Progenitor cell of endocrine pancreas (in vitro differentiated cells): ENCODE results near the gene ABLIM2. TPM values are rescaled to one million over a fixed set of nuclear protein-coding genes. Genes with fewer than 3 reads are reported as not detected.

Source experiments
- DNase-seq: peaks from one replicate; pipeline ENCODE4 v3.0.0; 2021; ENCODE audit warnings: low spot score; ENCODE audit not compliant: unreplicated experiment
- H3K27ac Mint-ChIP-seq: 2 replicates; pipeline ENCODE4 v1.8.0; 2021; ENCODE audit warnings: mild to moderate bottlenecking, moderate library complexity, mixed read lengths
- H3K27me3 Mint-ChIP-seq: 2 replicates; pipeline ENCODE4 v1.8.0; 2021; ENCODE audit warnings: mixed read lengths
- H3K36me3 Mint-ChIP-seq: 2 replicates; pipeline ENCODE4 v1.8.0; 2022; ENCODE audit warnings: mixed read lengths; ENCODE audit not compliant: insufficient read depth
- H3K4me1 Mint-ChIP-seq: 2 replicates; pipeline ENCODE4 v1.8.0; 2021; ENCODE audit warnings: low read depth, mixed read lengths
- H3K4me3 Mint-ChIP-seq: 2 replicates; pipeline ENCODE4 v1.8.0; 2021; ENCODE audit warnings: low read depth, mild to moderate bottlenecking, moderate library complexity, mixed read lengths
- H3K9me3 Mint-ChIP-seq: 2 replicates; pipeline ENCODE4 v1.8.0; 2021; ENCODE audit warnings: low read depth, mixed read lengths
- CTCF ChIP-seq: fragments of 200-600 bp; sonication (generic); IDR thresholded peaks from one replicate; pipeline ENCODE4 v1.5.0; 2021; ENCODE audit warnings: antibody characterized with exemption, mild to moderate bottlenecking; ENCODE audit not compliant: unreplicated experiment
- total RNA-seq: library from RNA; stranded (reverse); gene quantifications from 2 replicates; pipeline ENCODE4 v1.2.1, GENCODE V29; 2021

ABLIM2 gene
- total RNA-seq, 1 donor from 2014 or later = 5.7 TPM

DNA sequence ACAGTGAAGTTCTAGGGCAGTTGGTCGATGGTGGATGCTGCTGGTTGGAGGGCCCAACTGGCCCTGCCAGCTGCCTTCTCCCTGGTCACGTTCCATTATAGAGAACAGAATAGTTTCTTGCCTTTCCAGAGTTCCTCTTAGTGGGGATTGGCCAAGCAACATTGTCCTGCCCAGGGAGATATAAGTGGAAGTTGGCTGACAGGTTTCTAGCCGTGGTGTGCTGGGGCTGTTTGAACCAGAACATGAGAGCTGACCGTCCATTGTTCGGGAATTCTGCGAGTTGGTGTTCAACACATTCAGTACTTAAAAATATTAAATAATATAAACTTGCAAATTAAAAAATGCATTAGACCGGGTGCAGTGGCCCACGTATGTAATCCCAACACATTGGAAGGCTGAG lies 215.4 kb downstream of the ABLIM2 start:
- TF ChIP-seq CTCF = no peak
- H3K4me1 Mint-ChIP-seq = peaks cover 26% of the 10 kb centered on the region
- H3K9me3 Mint-ChIP-seq = no peaks in the 10 kb centered on the region
- no peak for DNase-seq
- H3K36me3 Mint-ChIP-seq = no peaks in the 10 kb centered on the region
- H3K27ac Mint-ChIP-seq = peak overlapping the region; percentile 64
- no peaks in the 10 kb centered on the region for H3K27me3 Mint-ChIP-seq
- H3K4me3 Mint-ChIP-seq = no peak overlapping the region

DNA sequence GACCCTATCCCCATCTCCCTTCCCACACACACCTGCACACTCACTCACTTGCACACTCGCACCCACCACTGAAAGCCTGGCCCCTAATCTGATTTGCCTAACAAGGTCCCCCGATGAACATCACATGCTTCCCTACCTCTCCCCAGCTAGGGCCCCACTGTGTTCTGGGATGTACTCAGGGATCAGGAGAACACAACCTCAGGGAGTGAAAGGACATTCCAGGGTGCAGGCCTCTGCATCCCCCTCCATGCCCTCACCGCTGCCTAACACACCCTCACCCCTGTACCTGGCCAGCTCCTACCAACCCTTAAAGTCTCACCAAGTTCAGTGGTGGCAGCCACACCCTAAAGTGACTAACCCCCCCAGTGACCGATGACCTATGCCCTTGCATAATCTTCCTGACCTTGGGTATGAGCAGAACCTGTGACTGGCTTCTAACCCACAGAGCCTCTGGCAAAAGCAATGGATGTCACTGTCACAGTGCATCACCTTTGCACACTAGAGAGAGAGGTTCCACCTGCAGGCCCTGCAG lies 216.6 kb downstream of the ABLIM2 start:
- Mint-ChIP-seq H3K4me1 (peaks cover 34% of the 10 kb centered on the region), H3K9me3 (no peaks in the 10 kb centered on the region), H3K36me3 (no peaks in the 10 kb centered on the region), H3K27ac (no peak overlapping the region), H3K27me3 (no peaks in the 10 kb centered on the region), H3K4me3 (no peak overlapping the region)
- no peak for TF ChIP-seq CTCF
- no peak for DNase-seq

DNA sequence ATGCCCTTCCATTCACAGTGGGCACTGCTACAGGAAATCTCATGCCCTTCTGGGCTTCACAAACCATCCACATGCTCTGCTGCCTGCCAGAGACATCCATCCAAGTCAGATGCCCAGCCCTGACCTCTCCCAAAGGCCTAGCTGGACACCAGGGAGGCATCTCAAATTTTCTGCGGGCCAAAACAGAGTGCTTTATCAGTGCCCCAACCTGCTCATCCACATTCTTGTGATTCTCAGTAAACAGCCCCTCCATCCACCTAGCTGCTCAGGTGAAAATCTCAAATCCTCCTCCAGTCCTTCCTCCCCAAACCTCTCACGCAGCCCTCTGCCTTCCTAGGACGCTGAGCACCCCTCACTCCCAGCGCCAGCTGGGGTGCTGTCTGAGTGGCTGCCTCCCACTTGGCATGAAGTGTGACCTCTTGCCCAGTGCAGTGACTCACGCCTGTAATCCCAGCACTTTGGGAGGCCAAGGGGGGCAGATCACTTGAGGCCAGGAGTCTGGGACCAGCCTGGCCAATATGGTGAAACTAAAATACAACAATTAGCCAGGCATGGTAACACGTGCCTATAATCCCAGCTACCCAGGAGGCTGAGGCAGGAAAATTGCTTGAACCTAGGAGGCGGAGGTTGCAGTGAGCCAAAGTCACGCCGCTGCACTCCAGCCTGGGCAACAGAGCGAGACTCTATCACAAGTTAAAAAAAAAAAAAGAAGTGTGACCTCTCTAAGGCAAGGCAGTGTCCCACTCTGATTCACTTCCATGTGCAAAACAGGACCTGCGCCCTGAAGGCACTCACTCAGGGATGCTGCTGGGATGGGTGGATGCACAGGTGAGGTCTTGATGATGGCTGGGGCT lies 217.3 kb downstream of the ABLIM2 start:
- Mint-ChIP-seq H3K36me3 (no peaks in the 10 kb centered on the region), H3K4me3 (peak overlapping the region; percentile 65), H3K27me3 (no peaks in the 10 kb centered on the region), H3K4me1 (peaks cover 37% of the 10 kb centered on the region), H3K9me3 (no peaks in the 10 kb centered on the region), H3K27ac (peak overlapping the region; percentile 80)
- no peak for TF ChIP-seq CTCF
- DNase-seq = no peak

- Mint-ChIP-seq H3K27ac (peak within 1 kb of the TSS; percentile 90), H3K27me3 (no peaks in the 10 kb centered on the region), H3K4me1 (peaks cover 31% of the 10 kb centered on the region), H3K4me3 (peak within 1 kb of the TSS; percentile 74), H3K36me3 (no peaks in the 10 kb centered on the region), H3K9me3 (no peaks in the 10 kb centered on the region)
- no peak for TF ChIP-seq CTCF
- DNase-seq = peak; percentile 90
Observed at GRCh38 chr4:7939377-7940108, 219.1 kb downstream of the ABLIM2 start, which contains the start of gene AFAP1. AFAP1 (minus strand) TSS chr4:7939861; CDS start chr4:7872078, 67,783 bp downstream.
